ENCODE data around the gene RAD51B.

GRCh38 chr14:68208218-68208617 is 388.6 kb downstream of the RAD51B start:
- no peak for TF ChIP-seq CTCF (IDR thresholded peaks at IDR 0.05)
- no peak for TF ChIP-seq EP300 (IDR thresholded peaks at IDR 0.05; ENCODE audit: low read depth)
- TF ChIP-seq POLR2A (IDR thresholded peaks at IDR 0.05) = no peak
- TF ChIP-seq POLR2AphosphoS5 (IDR thresholded peaks at IDR 0.05) = no peak
